ENCODE data around the gene TGFB2. TPM values are rescaled to one million over a fixed set of nuclear protein-coding genes. Genes with fewer than 3 reads are reported as not detected.
A peak's percentile ranks its signal among the peaks of the same experiment; 100 is the strongest.

TGFB2 gene
- total RNA-seq, 5 donors from 2014 or later (not counting 1 experiment from before 2014, with no cell fraction given), result 0.06 to 0.23 (median 0.23) TPM; not detected in 2

DNA sequence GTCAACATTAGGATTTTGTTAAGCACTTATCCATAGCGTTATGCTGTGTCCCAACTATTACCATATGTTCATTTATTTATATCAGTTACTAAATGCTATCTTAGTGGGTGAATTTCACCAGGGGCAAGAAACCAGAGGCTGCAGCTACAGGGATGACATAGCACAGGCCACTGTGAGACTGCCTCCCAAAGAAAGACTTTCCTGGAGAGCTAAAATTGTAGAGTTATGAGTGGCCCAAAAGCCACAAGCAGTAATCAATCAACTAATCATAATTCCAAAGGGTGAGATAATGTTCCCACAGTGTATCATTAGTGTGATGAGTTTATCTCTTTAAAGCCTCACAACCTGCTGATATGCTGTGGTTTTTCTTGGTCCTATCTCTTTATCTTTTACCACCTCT, 3.8 kb upstream of the TGFB2 start:
- DNase-seq (no peak), ATAC-seq (replicated peaks in 1 of 4) (no peak)
- no peak overlapping the region for H3K4me3 Mint-ChIP-seq
- Histone ChIP-seq H3K4me1 (ENCODE audit: control insufficient read depth in 1 of 2, extremely low read depth in 1 of 2, insufficient read depth in 2 of 2, low read length in 2 of 2) (peaks cover 8 to 14% of the 10 kb centered on the region in 2 experiments), H3K9me3 (no peaks in the 10 kb centered on the region), H3K27me3 (replicated peaks in 1 of 2; ENCODE audit: control insufficient read depth in 2 of 2, extremely low read depth in 1 of 2, insufficient read depth in 2 of 2, low read length in 1 of 2) (peaks cover 2 to 14% of the 10 kb centered on the region in 2 experiments), H3K4me3 (ENCODE audit: control insufficient read depth in 1 of 2, extremely low read depth in 1 of 2, low read length in 1 of 2) (no peak overlapping the region), H3K36me3 (ENCODE audit: control insufficient read depth in 2 of 2, extremely low read depth in 1 of 2, insufficient read depth in 1 of 2, low read length in 1 of 2) (no peaks in the 10 kb centered on the region), H3K27ac (ENCODE audit: low read length) (no peak overlapping the region)
- H3K36me3 Mint-ChIP-seq, result peaks cover 12% of the 10 kb centered on the region
- POLR2A ChIA-PET, result no interaction called here
- WGBS (ENCODE audit: insufficient coverage), result no CpG with 5 or more reads among the region's 1 CpG
- no peaks in the 10 kb centered on the region for H3K9me3 Mint-ChIP-seq
- H3K27ac Mint-ChIP-seq, result no peak overlapping the region
- CTCF ChIA-PET, result interaction anchor here in 1 of 2 donors (0.5 kb wide), 1 partner anchor 164 kb away, joined by 3 read pairs; no protein-coding TSS in a partner anchor
- H3K27me3 Mint-ChIP-seq, result peaks cover 8 to 16% of the 10 kb centered on the region in 2 donors
- peaks cover 3 to 5% (median 3%) of the 10 kb centered on the region in 3 donors for H3K4me1 Mint-ChIP-seq

DNA sequence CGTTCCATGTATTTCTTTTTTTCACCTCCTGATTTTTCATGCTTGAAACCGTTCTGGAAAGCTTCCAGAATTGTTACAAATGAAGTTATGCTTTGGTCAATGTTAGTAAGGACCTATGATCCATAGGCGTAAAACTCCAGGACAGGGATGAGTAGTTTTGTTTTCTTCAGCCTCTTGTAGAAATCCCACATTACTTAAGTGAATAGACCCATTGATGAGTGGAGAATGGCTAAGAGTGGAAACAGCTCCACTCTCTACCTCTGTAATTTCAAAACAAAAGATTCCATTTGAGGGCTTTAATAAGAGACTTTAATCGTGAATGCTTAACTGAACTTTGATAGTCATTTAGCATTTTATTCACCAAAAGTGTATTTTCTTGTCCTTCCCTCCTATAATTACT, 3.0 kb upstream of the TGFB2 start:
- no peak overlapping the region for H3K27ac ChIP-seq (ENCODE audit: low read length)
- Mint-ChIP-seq H3K4me3 (no peak overlapping the region), H3K36me3 (peaks cover 12% of the 10 kb centered on the region), H3K27ac (no peak overlapping the region), H3K9me3 (no peaks in the 10 kb centered on the region), H3K27me3 (peaks cover 15 to 21% of the 10 kb centered on the region in 2 donors), H3K4me1 (peaks cover 10 to 13% (median 11%) of the 10 kb centered on the region in 3 donors)
- ChIA-PET POLR2A (no interaction called here), CTCF (no interaction called here)
- DNase-seq (no peak), ATAC-seq (replicated peaks in 1 of 4) (no peak)
- no peak overlapping the region for H3K4me3 ChIP-seq (ENCODE audit: control insufficient read depth in 1 of 2, extremely low read depth in 1 of 2, low read length in 1 of 2)
- no CpG with 5 or more reads among the region's 4 CpGs for WGBS (ENCODE audit: insufficient coverage)
- peaks cover 8 to 20% of the 10 kb centered on the region in 2 experiments for H3K4me1 ChIP-seq (ENCODE audit: control insufficient read depth in 1 of 2, extremely low read depth in 1 of 2, insufficient read depth in 2 of 2, low read length in 2 of 2)
- H3K27me3 ChIP-seq (replicated peaks in 1 of 2; ENCODE audit: control insufficient read depth in 2 of 2, extremely low read depth in 1 of 2, insufficient read depth in 2 of 2, low read length in 1 of 2), result peaks cover 2 to 20% of the 10 kb centered on the region in 2 experiments
- no peaks in the 10 kb centered on the region for H3K36me3 ChIP-seq (ENCODE audit: control insufficient read depth in 2 of 2, extremely low read depth in 1 of 2, insufficient read depth in 1 of 2, low read length in 1 of 2)
- H3K9me3 ChIP-seq, result no peaks in the 10 kb centered on the region

DNA sequence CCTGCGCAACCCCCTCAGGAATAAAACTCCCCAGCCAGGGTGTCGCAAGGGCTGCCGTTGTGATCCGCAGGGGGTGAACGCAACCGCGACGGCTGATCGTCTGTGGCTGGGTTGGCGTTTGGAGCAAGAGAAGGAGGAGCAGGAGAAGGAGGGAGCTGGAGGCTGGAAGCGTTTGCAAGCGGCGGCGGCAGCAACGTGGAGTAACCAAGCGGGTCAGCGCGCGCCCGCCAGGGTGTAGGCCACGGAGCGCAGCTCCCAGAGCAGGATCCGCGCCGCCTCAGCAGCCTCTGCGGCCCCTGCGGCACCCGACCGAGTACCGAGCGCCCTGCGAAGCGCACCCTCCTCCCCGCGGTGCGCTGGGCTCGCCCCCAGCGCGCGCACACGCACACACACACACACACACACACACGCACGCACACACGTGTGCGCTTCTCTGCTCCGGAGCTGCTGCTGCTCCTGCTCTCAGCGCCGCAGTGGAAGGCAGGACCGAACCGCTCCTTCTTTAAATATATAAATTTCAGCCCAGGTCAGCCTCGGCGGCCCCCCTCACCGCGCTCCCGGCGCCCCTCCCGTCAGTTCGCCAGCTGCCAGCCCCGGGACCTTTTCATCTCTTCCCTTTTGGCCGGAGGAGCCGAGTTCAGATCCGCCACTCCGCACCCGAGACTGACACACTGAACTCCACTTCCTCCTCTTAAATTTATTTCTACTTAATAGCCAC, 696 bp downstream of the TGFB2 start:
- CTCF ChIA-PET, result no interaction called here
- Histone ChIP-seq H3K27me3 (replicated peaks in 1 of 2; ENCODE audit: control insufficient read depth in 2 of 2, extremely low read depth in 1 of 2, insufficient read depth in 2 of 2, low read length in 1 of 2) (peaks cover 2 to 24% of the 10 kb centered on the region in 2 experiments), H3K36me3 (ENCODE audit: control insufficient read depth in 2 of 2, extremely low read depth in 1 of 2, insufficient read depth in 1 of 2, low read length in 1 of 2) (no peaks in the 10 kb centered on the region), H3K4me1 (ENCODE audit: control insufficient read depth in 1 of 2, extremely low read depth in 1 of 2, insufficient read depth in 2 of 2, low read length in 2 of 2) (peaks cover 8 to 25% of the 10 kb centered on the region in 2 experiments), H3K4me3 (ENCODE audit: control insufficient read depth in 1 of 2, extremely low read depth in 1 of 2, low read length in 1 of 2) (peak overlapping the region; percentile 51 to 76), H3K27ac (ENCODE audit: low read length) (no peak overlapping the region), H3K9me3 (no peaks in the 10 kb centered on the region)
- POLR2A ChIA-PET, result no interaction called here
- ATAC-seq (replicated peaks in 1 of 4) (peak; percentile 66 to 73 (median 70)), DNase-seq (peak in 24 of 35 experiments; percentile 5 to 55 (median 22))
- WGBS (ENCODE audit: insufficient coverage), result under 1% methylated on average over 54 of the region's 64 CpGs
- peaks cover 25 to 28% (median 27%) of the 10 kb centered on the region in 3 donors for H3K4me1 Mint-ChIP-seq
- no peaks in the 10 kb centered on the region for H3K9me3 Mint-ChIP-seq
- no peak overlapping the region for H3K4me3 Mint-ChIP-seq
- H3K36me3 Mint-ChIP-seq, result peaks cover 12% of the 10 kb centered on the region
- peaks cover 24 to 32% of the 10 kb centered on the region in 2 donors for H3K27me3 Mint-ChIP-seq
- H3K27ac Mint-ChIP-seq, result peak overlapping the region in 1 of 2 donors; percentile 17

DNA sequence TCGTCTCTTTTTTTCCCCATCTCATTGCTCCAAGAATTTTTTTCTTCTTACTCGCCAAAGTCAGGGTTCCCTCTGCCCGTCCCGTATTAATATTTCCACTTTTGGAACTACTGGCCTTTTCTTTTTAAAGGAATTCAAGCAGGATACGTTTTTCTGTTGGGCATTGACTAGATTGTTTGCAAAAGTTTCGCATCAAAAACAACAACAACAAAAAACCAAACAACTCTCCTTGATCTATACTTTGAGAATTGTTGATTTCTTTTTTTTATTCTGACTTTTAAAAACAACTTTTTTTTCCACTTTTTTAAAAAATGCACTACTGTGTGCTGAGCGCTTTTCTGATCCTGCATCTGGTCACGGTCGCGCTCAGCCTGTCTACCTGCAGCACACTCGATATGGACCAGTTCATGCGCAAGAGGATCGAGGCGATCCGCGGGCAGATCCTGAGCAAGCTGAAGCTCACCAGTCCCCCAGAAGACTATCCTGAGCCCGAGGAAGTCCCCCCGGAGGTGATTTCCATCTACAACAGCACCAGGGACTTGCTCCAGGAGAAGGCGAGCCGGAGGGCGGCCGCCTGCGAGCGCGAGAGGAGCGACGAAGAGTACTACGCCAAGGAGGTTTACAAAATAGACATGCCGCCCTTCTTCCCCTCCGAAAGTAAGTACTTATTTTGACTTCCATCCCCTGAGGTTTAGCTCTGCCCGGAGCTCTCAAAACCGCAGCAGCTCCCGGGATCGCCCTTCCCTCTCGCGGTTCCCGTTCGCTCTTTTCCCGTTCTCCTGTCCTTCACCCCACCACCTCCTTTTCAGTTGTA, 1.5 kb downstream of the TGFB2 start:
- Histone ChIP-seq H3K36me3 (ENCODE audit: control insufficient read depth in 2 of 2, extremely low read depth in 1 of 2, insufficient read depth in 1 of 2, low read length in 1 of 2) (no peaks in the 10 kb centered on the region), H3K4me1 (ENCODE audit: control insufficient read depth in 1 of 2, extremely low read depth in 1 of 2, insufficient read depth in 2 of 2, low read length in 2 of 2) (peaks cover 8 to 27% of the 10 kb centered on the region in 2 experiments), H3K9me3 (no peaks in the 10 kb centered on the region), H3K4me3 (ENCODE audit: control insufficient read depth in 1 of 2, extremely low read depth in 1 of 2, low read length in 1 of 2) (peak overlapping the region; percentile 51 to 76), H3K27me3 (replicated peaks in 1 of 2; ENCODE audit: control insufficient read depth in 2 of 2, extremely low read depth in 1 of 2, insufficient read depth in 2 of 2, low read length in 1 of 2) (peaks cover 2 to 24% of the 10 kb centered on the region in 2 experiments), H3K27ac (ENCODE audit: low read length) (no peak overlapping the region)
- Mint-ChIP-seq H3K27me3 (peaks cover 24 to 28% of the 10 kb centered on the region in 2 donors), H3K36me3 (peaks cover 5% of the 10 kb centered on the region), H3K4me3 (no peak overlapping the region), H3K9me3 (no peaks in the 10 kb centered on the region), H3K4me1 (peaks cover 33 to 35% (median 34%) of the 10 kb centered on the region in 3 donors), H3K27ac (peak overlapping the region; percentile 41 to 53)
- POLR2A ChIA-PET, result no interaction called here
- CTCF ChIA-PET, result interaction anchor here in 1 of 2 donors (0.5 kb wide), 1 partner anchor 50 kb away, joined by 4 read pairs; no protein-coding TSS in a partner anchor
- ATAC-seq (replicated peaks in 1 of 4) (no peak), DNase-seq (peak in 2 of 35 experiments; percentile 2 to 18)
- 1% methylated on average over 34 of the region's 39 CpGs for WGBS (ENCODE audit: insufficient coverage)

DNA sequence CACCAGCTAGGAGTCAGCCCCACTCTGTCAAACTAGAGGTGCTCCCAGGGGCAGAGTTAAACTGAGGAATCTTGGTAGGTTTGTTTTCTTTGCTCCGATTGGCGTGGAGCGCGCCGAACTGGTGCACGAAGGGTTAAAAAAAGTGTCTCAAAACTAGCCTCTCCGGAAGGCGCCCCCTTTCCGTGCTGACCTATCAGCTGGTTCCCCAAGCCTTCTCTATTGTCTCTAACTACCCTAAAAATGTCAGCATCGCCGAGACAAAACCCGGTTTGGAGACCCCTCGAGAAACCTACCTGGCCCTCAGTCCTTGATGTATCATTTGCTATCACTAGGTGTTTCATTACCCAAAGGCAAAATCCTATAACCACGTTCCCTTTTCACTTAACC, 2.2 kb downstream of the TGFB2 start:
- Mint-ChIP-seq H3K4me1 (peaks cover 35 to 38% (median 36%) of the 10 kb centered on the region in 3 donors), H3K4me3 (no peak overlapping the region), H3K27me3 (peaks cover 22 to 24% of the 10 kb centered on the region in 2 donors), H3K9me3 (no peaks in the 10 kb centered on the region), H3K36me3 (peaks cover 4% of the 10 kb centered on the region), H3K27ac (peak overlapping the region in 1 of 2 donors; percentile 53)
- 10% methylated on average over 5 of the region's 14 CpGs for WGBS (ENCODE audit: insufficient coverage)
- no peak for ATAC-seq (replicated peaks in 1 of 4)
- DNase-seq, result peak in 1 of 35 experiments; percentile 3
- H3K9me3 ChIP-seq, result no peaks in the 10 kb centered on the region
- CTCF ChIA-PET, result interaction anchor here in 1 of 2 donors (0.5 kb wide), 1 partner anchor 49 kb away, joined by 4 read pairs; no protein-coding TSS in a partner anchor
- POLR2A ChIA-PET, result no interaction called here
- H3K27ac ChIP-seq (ENCODE audit: low read length), result no peak overlapping the region
- no peaks in the 10 kb centered on the region for H3K36me3 ChIP-seq (ENCODE audit: control insufficient read depth in 2 of 2, extremely low read depth in 1 of 2, insufficient read depth in 1 of 2, low read length in 1 of 2)
- peak overlapping the region; percentile 51 to 54 for H3K4me3 ChIP-seq (ENCODE audit: control insufficient read depth in 1 of 2, extremely low read depth in 1 of 2, low read length in 1 of 2)
- H3K27me3 ChIP-seq (replicated peaks in 1 of 2; ENCODE audit: control insufficient read depth in 2 of 2, extremely low read depth in 1 of 2, insufficient read depth in 2 of 2, low read length in 1 of 2), result peaks cover 2 to 24% of the 10 kb centered on the region in 2 experiments
- H3K4me1 ChIP-seq (ENCODE audit: control insufficient read depth in 1 of 2, extremely low read depth in 1 of 2, insufficient read depth in 2 of 2, low read length in 2 of 2), result peaks cover 8 to 28% of the 10 kb centered on the region in 2 experiments
